GM11168 (cell line): ENCODE data around the gene PRSS53.
"Not testable (repeated sequence)": the region's sequence is repeated elsewhere in the genome, so short reads cannot be mapped to it uniquely, and the experiment has no call there.

Experiments used
- in situ Hi-C: fragments of 300-500 bp; cut with MboI; formaldehyde crosslinking; loops from one replicate; pipeline ENCODE4 v1.12.0; 2022; ENCODE audit warnings: low sequenced_read_pairs; ENCODE audit not compliant: unreplicated experiment

PRSS53 gene

GRCh38 chr16:31088459-31089183, at the start of gene PRSS53:
Gene PRSS53 (minus strand): TSS chr16:31088943. CDS start chr16:31088809, 134 bp downstream.
- in situ Hi-C loops = no loop called here

GRCh38 chr16:31136822-31137499, 48.2 kb upstream of the PRSS53 start:
- in situ Hi-C loops = not testable (repeated sequence)

- in situ Hi-C loops = no loop called here
These were observed 47.5 kb upstream of the PRSS53 start for GRCh38 chr16:31136287-31136662.

- in situ Hi-C loops = no loop called here
These were observed 47.0 kb upstream of the PRSS53 start, which contains the start of gene PRSS8 for GRCh38 chr16:31135535-31136286. Gene PRSS8 (minus strand): TSS chr16:31135727. CDS start chr16:31135498, 229 bp downstream.

- in situ Hi-C loops = no loop called here
These were observed 46.1 kb upstream of the PRSS53 start for GRCh38 chr16:31134625-31135534.

- in situ Hi-C loops = no loop called here
These were observed 45.4 kb upstream of the PRSS53 start for GRCh38 chr16:31134091-31134571.

- in situ Hi-C loops = no loop called here
These were observed 44.3 kb upstream of the PRSS53 start for GRCh38 chr16:31133046-31133501.

GRCh38 chr16:31132303-31132979, 43.7 kb upstream of the PRSS53 start:
- in situ Hi-C loops = no loop called here

GRCh38 chr16:31131841-31132271, 43.1 kb upstream of the PRSS53 start:
- in situ Hi-C loops = no loop called here

GRCh38 chr16:31131416-31131815, 42.7 kb upstream of the PRSS53 start:
- in situ Hi-C loops = no loop called here

- in situ Hi-C loops = no loop called here
These were observed 42.2 kb upstream of the PRSS53 start for GRCh38 chr16:31130899-31131298.

GRCh38 chr16:31130336-31130891, 41.7 kb upstream of the PRSS53 start:
- in situ Hi-C loops = no loop called here

GRCh38 chr16:31129568-31130335, 41.0 kb upstream of the PRSS53 start:
- in situ Hi-C loops = no loop called here

GRCh38 chr16:31128711-31129567, 40.2 kb upstream of the PRSS53 start:
- in situ Hi-C loops = no loop called here

GRCh38 chr16:31127182-31127581, 38.4 kb upstream of the PRSS53 start:
- in situ Hi-C loops = no loop called here

- in situ Hi-C loops = no loop called here
These were observed 37.1 kb upstream of the PRSS53 start for GRCh38 chr16:31125844-31126243.

- in situ Hi-C loops = no loop called here
These were observed 31.4 kb upstream of the PRSS53 start for GRCh38 chr16:31120129-31120528.
